Upper lobe of right lung (tissue), 1 donor: Measurements from ENCODE around the gene GP2. TPM values are rescaled to one million over a fixed set of nuclear protein-coding genes. Genes with fewer than 3 reads are reported as not detected.

Source experiments
- ATAC-seq: fragments of 200-7000 bp; cut with Tn5 transposase; one replicate; pipeline ENCODE4 v1.9.1; 2020; ENCODE audit warnings: mild to moderate bottlenecking, moderate library complexity
- DNase-seq: peaks from one replicate; pipeline ENCODE4 v3.0.0-alpha.2; 2020
- H3K27ac ChIP-seq: fragments of 200-600 bp; one replicate; pipeline ENCODE4 v1.8.0; 2022
- H3K27me3 ChIP-seq: fragments of 200-600 bp; one replicate; pipeline ENCODE4 v1.8.0; 2022; ENCODE audit warnings: mild to moderate bottlenecking
- H3K36me3 ChIP-seq: fragments of 200-600 bp; one replicate; pipeline ENCODE4 v1.8.0; 2022
- H3K4me1 ChIP-seq: fragments of 200-600 bp; one replicate; pipeline ENCODE4 v1.8.0; 2022
- H3K4me3 ChIP-seq: fragments of 200-600 bp; one replicate; pipeline ENCODE4 v1.8.0; 2022; ENCODE audit warnings: mild to moderate bottlenecking
- H3K9me3 ChIP-seq: fragments of 200-600 bp; one replicate; pipeline ENCODE4 v1.8.0; 2022
- CTCF ChIP-seq: fragments of 200-600 bp; IDR thresholded peaks from one replicate; pipeline ENCODE4 v1.8.0; 2022; ENCODE audit warnings: antibody characterized with exemption
- intact Hi-C: fragments of 100-400 bp; cut with DNase I; formaldehyde crosslinking; loops from one replicate; pipeline ENCODE4 v1.11.0; 2022
- total RNA-seq: library from RNA; stranded (reverse); fragmentation: NEBNext Ultra II Directional; extraction: Animal tissue kit (Norgen Biotek cat#: 25700); gene quantifications from one replicate; pipeline ENCODE4 v1.2.1, GENCODE V29; 2021
- donor health status: DM: no; HTN: yes; CAD: no; lungs with severe emphysema.

GP2 gene
- total RNA-seq, 1 donor from 2014 or later: not detected

- DNase-seq (no peak), ATAC-seq (no peak)
- H3K4me1 ChIP-seq: no peaks in the 10 kb centered on the region
- no peak overlapping the region for H3K4me3 ChIP-seq
- no peaks in the 10 kb centered on the region for H3K9me3 ChIP-seq
- no peaks in the 10 kb centered on the region for H3K27me3 ChIP-seq
- no peak overlapping the region for H3K27ac ChIP-seq
- intact Hi-C loops: no loop called here
- H3K36me3 ChIP-seq: no peaks in the 10 kb centered on the region
- TF ChIP-seq CTCF: no peak
These were observed 18.3 kb downstream of the GP2 start for GRCh38 chr16:20308801-20309590.

- Histone ChIP-seq H3K4me1 (no peaks in the 10 kb centered on the region), H3K9me3 (no peaks in the 10 kb centered on the region), H3K4me3 (no peak overlapping the region), H3K27ac (no peak overlapping the region), H3K27me3 (no peaks in the 10 kb centered on the region), H3K36me3 (no peaks in the 10 kb centered on the region)
- intact Hi-C loops: no loop called here
- ATAC-seq (no peak), DNase-seq (no peak)
- no peak for TF ChIP-seq CTCF
These were observed 19.0 kb downstream of the GP2 start for GRCh38 chr16:20308266-20308665.

- H3K9me3 ChIP-seq: no peaks in the 10 kb centered on the region
- intact Hi-C loops: no loop called here
These were observed 19.5 kb downstream of the GP2 start for GRCh38 chr16:20307791-20308190.

GRCh38 chr16:20307240-20307671, 20.1 kb downstream of the GP2 start:
- no peak for TF ChIP-seq CTCF
- DNase-seq (no peak), ATAC-seq (no peak)
- Histone ChIP-seq H3K4me1 (no peaks in the 10 kb centered on the region), H3K27me3 (no peaks in the 10 kb centered on the region), H3K36me3 (no peaks in the 10 kb centered on the region), H3K27ac (no peak overlapping the region), H3K9me3 (no peaks in the 10 kb centered on the region), H3K4me3 (no peak overlapping the region)
- intact Hi-C loops: no loop called here

More at GRCh38 chr16:20307791-20308190, 19.5 kb downstream of the GP2 start:
- Histone ChIP-seq H3K4me3 (no peak overlapping the region), H3K27me3 (no peaks in the 10 kb centered on the region), H3K4me1 (no peaks in the 10 kb centered on the region), H3K27ac (no peak overlapping the region), H3K36me3 (no peaks in the 10 kb centered on the region)
- no peak for DNase-seq
- ATAC-seq: no peak
- no peak for TF ChIP-seq CTCF

- Histone ChIP-seq H3K27ac (no peak overlapping the region), H3K4me1 (no peaks in the 10 kb centered on the region), H3K27me3 (no peaks in the 10 kb centered on the region), H3K9me3 (no peaks in the 10 kb centered on the region), H3K36me3 (no peaks in the 10 kb centered on the region), H3K4me3 (no peak overlapping the region)
- no peak for ATAC-seq
- intact Hi-C loops: no loop called here
- no peak for DNase-seq
- no peak for TF ChIP-seq CTCF
These were observed 20.9 kb downstream of the GP2 start for GRCh38 chr16:20306401-20306800.
